ENCODE results near the gene NRL. TPM values are rescaled to one million over a fixed set of nuclear protein-coding genes. Genes with fewer than 3 reads are reported as not detected.

NRL gene
- total and polyA plus RNA-seq, 10 of the 15 experiments (the other 5 are each of a cell fraction or from before 2014, with no cell fraction given) = 0.11 to 4.4 (median 2.2) TPM

DNA sequence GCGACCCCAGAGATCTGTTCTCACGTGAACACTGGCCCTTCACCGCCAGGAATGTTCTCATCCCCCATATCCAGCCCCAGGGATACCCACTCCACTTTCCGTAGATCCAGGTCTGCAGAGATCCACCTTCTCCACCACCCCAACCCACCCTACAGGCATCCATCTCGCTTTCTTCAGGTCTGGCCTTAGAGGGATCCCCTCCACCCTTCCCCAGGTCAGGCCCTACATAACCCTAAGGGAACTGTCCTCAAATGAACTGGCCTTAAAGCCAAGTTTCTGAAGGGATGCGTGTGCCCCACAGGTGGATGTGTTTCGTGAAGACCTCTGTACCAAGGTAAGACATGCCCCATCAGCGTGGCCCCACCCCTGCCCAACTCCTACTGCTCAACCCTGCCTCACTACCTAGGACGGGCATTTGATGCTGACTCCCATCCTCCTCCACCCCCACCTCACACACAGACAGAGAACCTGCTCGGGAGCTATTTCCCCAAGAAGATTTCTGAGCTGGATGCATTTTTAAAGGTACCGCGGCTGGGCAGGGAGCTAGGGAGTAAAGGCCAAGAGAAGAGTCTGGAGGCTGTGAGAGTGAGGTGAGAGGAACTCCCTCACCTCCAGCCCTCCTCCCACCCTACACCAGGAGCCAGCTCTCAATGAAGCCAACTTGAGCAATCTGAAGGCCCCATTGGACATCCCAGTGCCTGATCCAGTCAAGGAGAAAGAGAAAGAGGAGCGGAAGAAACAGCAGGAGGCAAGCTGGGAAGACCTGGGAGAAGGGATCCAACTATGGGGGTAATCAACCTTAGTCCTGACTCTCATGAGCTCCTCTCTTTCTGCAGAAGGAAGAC lies 22.2 kb upstream of the NRL start (continued):
- TF ChIP-seq, protein P1, sequence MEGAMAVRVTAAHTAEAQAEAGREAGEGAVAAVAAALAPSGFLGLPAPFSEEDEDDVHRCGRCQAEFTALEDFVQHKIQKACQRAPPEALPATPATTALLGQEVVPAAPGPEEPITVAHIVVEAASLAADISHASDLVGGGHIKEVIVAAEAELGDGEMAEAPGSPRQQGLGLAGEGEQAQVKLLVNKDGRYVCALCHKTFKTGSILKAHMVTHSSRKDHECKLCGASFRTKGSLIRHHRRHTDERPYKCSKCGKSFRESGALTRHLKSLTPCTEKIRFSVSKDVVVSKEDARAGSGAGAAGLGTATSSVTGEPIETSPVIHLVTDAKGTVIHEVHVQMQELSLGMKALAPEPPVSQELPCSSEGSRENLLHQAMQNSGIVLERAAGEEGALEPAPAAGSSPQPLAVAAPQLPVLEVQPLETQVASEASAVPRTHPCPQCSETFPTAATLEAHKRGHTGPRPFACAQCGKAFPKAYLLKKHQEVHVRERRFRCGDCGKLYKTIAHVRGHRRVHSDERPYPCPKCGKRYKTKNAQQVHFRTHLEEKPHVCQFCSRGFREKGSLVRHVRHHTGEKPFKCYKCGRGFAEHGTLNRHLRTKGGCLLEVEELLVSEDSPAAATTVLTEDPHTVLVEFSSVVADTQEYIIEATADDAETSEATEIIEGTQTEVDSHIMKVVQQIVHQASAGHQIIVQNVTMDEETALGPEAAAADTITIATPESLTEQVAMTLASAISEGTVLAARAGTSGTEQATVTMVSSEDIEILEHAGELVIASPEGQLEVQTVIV (IDR thresholded peaks at IDR 0.05; ENCODE audit: borderline replicate concordance, partially characterized antibody) = no peak
- TF ChIP-seq POLR2AphosphoS5 (IDR thresholded peaks at IDR 0.05; ENCODE audit: low read length) (no peak), LARP7 (IDR thresholded peaks at IDR 0.05) (0 out of 2 replicates have a peak, but pooled peaks have one; percentile 13), CHD2 (IDR thresholded peaks at IDR 0.05; ENCODE audit: borderline replicate concordance, low read depth, low read length) (0 out of 2 replicates have a peak, but pooled peaks have one; percentile 15)

GRCh38 chr14:24135834-24136683 lies 21.3 kb upstream of the NRL start, which contains the start of gene PSME1:
Gene PSME1 (plus strand): TSS chr14:24136194. CDS start chr14:24136263, 69 bp downstream.
- intact Hi-C loops (cut with micrococcal nuclease; ENCODE audit: unreplicated experiment) (no loop called here), in situ Hi-C loops (cut with MboI) (no loop called here)
- H3K4me3 ChIP-seq = peak within 1 kb of the TSS; percentile 99
- H3K36me3 ChIP-seq (ENCODE audit: control insufficient read depth in 2 of 2, insufficient read depth in 2 of 2, low read length in 1 of 2) = peaks cover 8 to 12% of the 10 kb centered on the region in 2 experiments; a peak in 3 of 4 replicates
- CTCF ChIA-PET = interaction anchor here (0.7 to 4.9 kb wide), 11 partner anchors 8 to 171 kb away, joined by 3 to 39 read pairs (median 4); partner anchors contain the start of genes DCAF11, IRF9, NRL and PSME2
- H4K20me1 ChIP-seq (ENCODE audit: control insufficient read depth, insufficient read depth) = no peaks in the 10 kb centered on the region
- H3K9me3 ChIP-seq (replicated peaks; ENCODE audit: control insufficient read depth, insufficient read depth, low read length) = no peaks in the 10 kb centered on the region
- FAIRE-seq (peak; percentile 52), ATAC-seq (peak; percentile 94), DNase-seq (ENCODE audit: low read depth, low spot score) (peak; percentile 75)
- peak within 1 kb of the TSS; percentile 82 for H3K4me2 ChIP-seq (ENCODE audit: control insufficient read depth, insufficient read depth)
- H2AFZ ChIP-seq (ENCODE audit: control insufficient read depth, low read depth, low read length) = peak within 1 kb of the TSS; percentile 83
- no TSS peak for BruUV-seq (replicated peaks)
- under 1% methylated on average over 48 of the region's 75 CpGs for whole genome bisulfite sequencing (ENCODE audit: insufficient coverage, insufficient replicate concordance, low lambda C conversion rate, missing lambda C conversion rate)
- no peaks in the 10 kb centered on the region for H3K27me3 ChIP-seq (replicated peaks in 1 of 2; ENCODE audit: control insufficient read depth in 2 of 2, insufficient read depth in 2 of 2, low read length in 1 of 2)
- peaks cover 52% of the 10 kb centered on the region for H3K79me2 ChIP-seq (ENCODE audit: control insufficient read depth, insufficient read depth, low read length)
- SMC1A ChIA-PET (ENCODE audit: uncharacterized antibody, unreplicated experiment) = interaction anchor here (0.6 to 7.7 kb wide), 7 partner anchors 10 to 107 kb away, joined by 3 to 70 read pairs (median 18); partner anchors contain the start of genes DCAF11, IRF9, NRL and PSME2
- POLR2A ChIA-PET = interaction anchor here (0.6 to 11.6 kb wide), 17 partner anchors 8 to 135 kb away, joined by 3 to 276 read pairs (median 6); partner anchors contain the start of genes DCAF11, IPO4, IRF9 and NRL
- H3K27ac ChIP-seq (ENCODE audit: control insufficient read depth, insufficient read depth) = peak within 1 kb of the TSS; percentile 95
- H3K9ac ChIP-seq (ENCODE audit: control insufficient read depth, insufficient read depth, low read length) = peak within 1 kb of the TSS; percentile 96
- RAD21 ChIA-PET (ENCODE audit: unreplicated experiment) = interaction anchor here (1.0 to 6.8 kb wide), 14 partner anchors 8 to 110 kb away, joined by 3 to 69 read pairs (median 8); partner anchors contain the start of genes DCAF11, IRF9, MDP1 and NRL
- peaks cover 40% of the 10 kb centered on the region for H3K4me1 ChIP-seq (ENCODE audit: control insufficient read depth, insufficient read depth, low read length)
- TF ChIP-seq SRF (IDR thresholded peaks at IDR 0.05; ENCODE audit: low read depth in 2 of 2, low read length in 2 of 2) = 0 out of 4 replicates have a peak, but pooled peaks of 1 of the 2 experiments have one; percentile 63
- TF ChIP-seq SUPT20H (IDR thresholded peaks at IDR 0.05; ENCODE audit: borderline replicate concordance, control insufficient read depth, low read depth, low read length) = no peak
- TF ChIP-seq NBN (IDR thresholded peaks at IDR 0.05) = 0 out of 2 replicates have a peak, but pooled peaks have one; percentile 14
- TF ChIP-seq RB1 (IDR thresholded peaks at IDR 0.05; ENCODE audit: borderline replicate concordance) = peak; percentile 41; the same call in 1 of the 2 replicates
- TF ChIP-seq EZH2 (IDR thresholded peaks at IDR 0.05; ENCODE audit: borderline replicate concordance, control insufficient read depth, low read depth, low read length) = no peak
- TF ChIP-seq BRCA1 (IDR thresholded peaks at IDR 0.05; ENCODE audit: low read depth, low read length) = peak; percentile 35; the same call in 1 of the 2 replicates
- TF ChIP-seq JUNB (IDR thresholded peaks at IDR 0.05) = no peak
- TF ChIP-seq, protein P2, sequence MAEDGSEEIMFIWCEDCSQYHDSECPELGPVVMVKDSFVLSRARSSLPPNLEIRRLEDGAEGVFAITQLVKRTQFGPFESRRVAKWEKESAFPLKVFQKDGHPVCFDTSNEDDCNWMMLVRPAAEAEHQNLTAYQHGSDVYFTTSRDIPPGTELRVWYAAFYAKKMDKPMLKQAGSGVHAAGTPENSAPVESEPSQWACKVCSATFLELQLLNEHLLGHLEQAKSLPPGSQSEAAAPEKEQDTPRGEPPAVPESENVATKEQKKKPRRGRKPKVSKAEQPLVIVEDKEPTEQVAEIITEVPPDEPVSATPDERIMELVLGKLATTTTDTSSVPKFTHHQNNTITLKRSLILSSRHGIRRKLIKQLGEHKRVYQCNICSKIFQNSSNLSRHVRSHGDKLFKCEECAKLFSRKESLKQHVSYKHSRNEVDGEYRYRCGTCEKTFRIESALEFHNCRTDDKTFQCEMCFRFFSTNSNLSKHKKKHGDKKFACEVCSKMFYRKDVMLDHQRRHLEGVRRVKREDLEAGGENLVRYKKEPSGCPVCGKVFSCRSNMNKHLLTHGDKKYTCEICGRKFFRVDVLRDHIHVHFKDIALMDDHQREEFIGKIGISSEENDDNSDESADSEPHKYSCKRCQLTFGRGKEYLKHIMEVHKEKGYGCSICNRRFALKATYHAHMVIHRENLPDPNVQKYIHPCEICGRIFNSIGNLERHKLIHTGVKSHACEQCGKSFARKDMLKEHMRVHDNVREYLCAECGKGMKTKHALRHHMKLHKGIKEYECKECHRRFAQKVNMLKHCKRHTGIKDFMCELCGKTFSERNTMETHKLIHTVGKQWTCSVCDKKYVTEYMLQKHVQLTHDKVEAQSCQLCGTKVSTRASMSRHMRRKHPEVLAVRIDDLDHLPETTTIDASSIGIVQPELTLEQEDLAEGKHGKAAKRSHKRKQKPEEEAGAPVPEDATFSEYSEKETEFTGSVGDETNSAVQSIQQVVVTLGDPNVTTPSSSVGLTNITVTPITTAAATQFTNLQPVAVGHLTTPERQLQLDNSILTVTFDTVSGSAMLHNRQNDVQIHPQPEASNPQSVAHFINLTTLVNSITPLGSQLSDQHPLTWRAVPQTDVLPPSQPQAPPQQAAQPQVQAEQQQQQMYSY (CRISPR knock-in tag; IDR thresholded peaks at IDR 0.05) = no peak

Measured in GM12878 (cell line).